Esophagus muscularis mucosa (tissue), 4 donors: ENCODE data around the gene PTX4. TPM values are rescaled to one million over a fixed set of nuclear protein-coding genes. Genes with fewer than 3 reads are reported as not detected.
"Not testable (repeated sequence)": the region's sequence is repeated elsewhere in the genome, so short reads cannot be mapped to it uniquely, and the experiment has no call there.

Source experiments
- DNase-seq: peaks from one replicate; pipeline ENCODE4 v3.0.0-alpha.2; 2017; ENCODE audit errors: extremely low spot score
- H3K27ac ChIP-seq, 4 donors: fragments of 200-600 bp; sonication (generic); replicated peaks in 1 of 4; 1 replicate in 3 of 4; 2 replicates in 1 of 4; pipeline ENCODE4 v1.5.1; 2016 to 2019; ENCODE audit warnings: mild to moderate bottlenecking in 1 of 4
- H3K27me3 ChIP-seq, 4 donors: fragments of 200-600 bp; sonication (generic); one replicate each; pipeline versions ENCODE4 v1.5.1 to v1.6.0; 2016 to 2019
- H3K36me3 ChIP-seq, 4 donors: fragments of 200-600 bp; sonication (generic); one replicate each; pipeline ENCODE4 v1.5.1; 2016 to 2019
- H3K4me1 ChIP-seq, 4 donors: fragments of 200-600 bp; sonication (generic); one replicate each; pipeline ENCODE4 v1.5.1; 2016 to 2019
- H3K4me3 ChIP-seq, 4 donors: fragments of 200-600 bp; sonication (generic); 1 replicate in 2 of 4; 2 replicates in 2 of 4; pipeline ENCODE4 v1.5.1; 2016 to 2019; ENCODE audit warnings: mild to moderate bottlenecking in 4 of 4, moderate library complexity in 1 of 4
- H3K9me3 ChIP-seq, 4 donors: fragments of 200-600 bp; sonication (generic); 1 replicate in 3 of 4; 2 replicates in 1 of 4; pipeline ENCODE4 v1.5.1; 2016 to 2019
- EP300 ChIP-seq: sonication (generic); formaldehyde crosslinking; IDR thresholded peaks from one replicate; pipeline ENCODE4 v1.6.1; 2017; ENCODE audit warnings: antibody characterized with exemption
- POLR2A ChIP-seq: fragments of 450-650 bp; IDR thresholded peaks from one replicate; pipeline ENCODE4 v1.6.1; 2017; ENCODE audit warnings: antibody characterized with exemption, moderate library complexity, mild to moderate bottlenecking, low read depth
- POLR2AphosphoS5 ChIP-seq, 2 donors: sonication (generic); formaldehyde crosslinking; IDR thresholded peaks; one replicate each; pipeline ENCODE4 v1.6.1; 2017; ENCODE audit warnings: antibody characterized with exemption in 2 of 2
- WGBS: methylation state at CpG from one replicate; pipeline ENCODE4 v1.1.5; 2018; 5-methylcytosine and 5-hydroxymethylcytosine counted together
- intact Hi-C: fragments of 100-400 bp; cut with DNase I; formaldehyde crosslinking; loops from one replicate; pipeline ENCODE4 v1.15.1; 2023
- total RNA-seq, 4 donors: library from RNA; depleted of rRNA; stranded (reverse); fragments of >200 nt; gene quantifications; one replicate each; pipeline versions ENCODE4 v1.1.0 to v1.2.1, GENCODE V29; 2016
- TF ChIP-seq, protein P1 (sequence below), 3 experiments: fragments of 200-600 bp in 2 of 3; fragments of 450-650 bp in 1 of 3; sonication (generic) in 2 of 3; IDR thresholded peaks; one replicate each; pipeline ENCODE4 v1.5.1; 2017 to 2019; ENCODE audit warnings: antibody characterized with exemption in 3 of 3, mild to moderate bottlenecking in 2 of 3, moderate library complexity in 1 of 3

The PTX4 gene
- total RNA-seq, 4 donors from 2014 or later = 0.39 to 0.75 (median 0.66) TPM; not detected in 1

DNA sequence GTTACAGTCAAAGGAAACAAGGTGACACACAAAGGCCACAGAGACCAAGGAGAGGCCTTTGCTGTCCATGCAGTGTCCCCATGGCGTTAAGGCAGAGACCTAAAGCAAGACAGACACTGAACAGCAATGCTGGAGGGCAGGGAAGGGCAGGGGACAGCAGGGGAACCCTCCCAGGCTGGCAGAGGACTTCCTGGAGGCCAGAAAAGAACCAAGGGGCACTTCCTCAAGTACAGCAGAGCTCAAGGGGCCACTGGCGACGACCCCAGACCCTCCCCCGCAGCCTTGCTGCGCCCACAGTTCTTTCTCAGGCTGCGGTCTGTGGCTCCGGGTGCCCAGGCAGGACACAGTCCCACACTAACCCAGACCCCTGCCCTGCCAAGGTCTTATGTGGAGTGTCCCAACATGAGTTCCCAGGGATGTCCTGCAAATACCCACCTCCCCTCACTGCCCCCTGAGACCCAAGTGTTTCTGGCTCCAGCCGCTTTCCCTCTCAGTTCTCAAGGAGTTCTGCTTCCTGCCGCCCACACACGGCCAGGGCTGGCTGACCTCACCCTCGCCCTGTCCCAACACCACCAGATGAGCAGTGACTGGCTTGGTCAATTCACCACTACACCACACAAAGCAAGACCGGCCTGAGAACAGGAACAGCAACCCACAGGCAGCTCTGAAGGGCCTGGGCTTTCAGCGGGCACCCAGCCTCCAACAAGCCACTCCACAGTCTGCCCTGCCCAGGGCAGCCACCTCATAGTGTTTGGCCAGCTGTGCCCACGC is 18.1 kb downstream of the PTX4 start:
- WGBS = 77% methylated on average over 11 of the region's 14 CpGs
- Histone ChIP-seq H3K36me3 (peaks cover 0 to 4% (median 0%) of the 10 kb centered on the region in 4 donors), H3K27ac (no peak overlapping the region), H3K27me3 (no peaks in the 10 kb centered on the region), H3K4me1 (peaks cover 29 to 62% (median 43%) of the 10 kb centered on the region in 4 donors), H3K4me3 (no peak overlapping the region), H3K9me3 (no peaks in the 10 kb centered on the region)
- intact Hi-C loops = no loop called here
- TF ChIP-seq POLR2A (no peak), POLR2AphosphoS5 (IDR thresholded peaks at IDR 0.05) (no peak), EP300 (no peak)
- TF ChIP-seq, protein P1, sequence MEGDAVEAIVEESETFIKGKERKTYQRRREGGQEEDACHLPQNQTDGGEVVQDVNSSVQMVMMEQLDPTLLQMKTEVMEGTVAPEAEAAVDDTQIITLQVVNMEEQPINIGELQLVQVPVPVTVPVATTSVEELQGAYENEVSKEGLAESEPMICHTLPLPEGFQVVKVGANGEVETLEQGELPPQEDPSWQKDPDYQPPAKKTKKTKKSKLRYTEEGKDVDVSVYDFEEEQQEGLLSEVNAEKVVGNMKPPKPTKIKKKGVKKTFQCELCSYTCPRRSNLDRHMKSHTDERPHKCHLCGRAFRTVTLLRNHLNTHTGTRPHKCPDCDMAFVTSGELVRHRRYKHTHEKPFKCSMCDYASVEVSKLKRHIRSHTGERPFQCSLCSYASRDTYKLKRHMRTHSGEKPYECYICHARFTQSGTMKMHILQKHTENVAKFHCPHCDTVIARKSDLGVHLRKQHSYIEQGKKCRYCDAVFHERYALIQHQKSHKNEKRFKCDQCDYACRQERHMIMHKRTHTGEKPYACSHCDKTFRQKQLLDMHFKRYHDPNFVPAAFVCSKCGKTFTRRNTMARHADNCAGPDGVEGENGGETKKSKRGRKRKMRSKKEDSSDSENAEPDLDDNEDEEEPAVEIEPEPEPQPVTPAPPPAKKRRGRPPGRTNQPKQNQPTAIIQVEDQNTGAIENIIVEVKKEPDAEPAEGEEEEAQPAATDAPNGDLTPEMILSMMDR (IDR thresholded peaks at IDR 0.05) = no peak
- DNase-seq = no peak

DNA sequence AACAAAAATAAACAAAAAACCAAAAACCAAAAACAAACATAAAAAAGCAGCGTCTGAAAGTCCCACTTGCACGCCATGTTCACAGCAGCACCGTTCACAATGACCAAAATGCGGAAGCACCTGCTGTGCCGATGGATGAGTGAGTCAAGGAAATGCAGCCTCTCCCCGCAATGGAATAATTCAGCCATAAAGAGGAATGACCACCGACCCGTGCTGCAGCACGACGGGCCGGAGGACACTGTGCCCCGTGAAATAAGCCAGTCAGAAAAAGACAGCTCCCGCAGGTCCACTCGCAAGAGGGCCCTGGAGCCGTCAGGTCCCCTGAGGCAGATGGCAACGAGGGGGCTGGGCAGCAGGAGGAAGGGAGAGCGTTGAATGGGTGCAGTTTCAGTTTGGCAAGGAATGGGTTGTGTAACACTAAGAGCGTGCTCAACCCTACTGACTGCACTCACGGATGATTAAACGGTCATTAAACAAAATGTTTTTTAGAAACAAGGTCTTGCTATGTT is 19.0 kb downstream of the PTX4 start:
- Histone ChIP-seq H3K9me3 (no peaks in the 10 kb centered on the region), H3K4me3 (no peak overlapping the region), H3K36me3 (peaks cover 0 to 11% (median 3%) of the 10 kb centered on the region in 4 donors), H3K27me3 (no peaks in the 10 kb centered on the region), H3K4me1 (peaks cover 25 to 56% (median 39%) of the 10 kb centered on the region in 4 donors), H3K27ac (no peak overlapping the region)
- intact Hi-C loops = no loop called here
- DNase-seq = no peak
- 60% methylated on average over 20 of the region's 20 CpGs for WGBS
- TF ChIP-seq, protein P1 (IDR thresholded peaks at IDR 0.05) = no peak
- no peak for TF ChIP-seq EP300
- no peak for TF ChIP-seq POLR2AphosphoS5 (IDR thresholded peaks at IDR 0.05)
- no peak for TF ChIP-seq POLR2A

DNA sequence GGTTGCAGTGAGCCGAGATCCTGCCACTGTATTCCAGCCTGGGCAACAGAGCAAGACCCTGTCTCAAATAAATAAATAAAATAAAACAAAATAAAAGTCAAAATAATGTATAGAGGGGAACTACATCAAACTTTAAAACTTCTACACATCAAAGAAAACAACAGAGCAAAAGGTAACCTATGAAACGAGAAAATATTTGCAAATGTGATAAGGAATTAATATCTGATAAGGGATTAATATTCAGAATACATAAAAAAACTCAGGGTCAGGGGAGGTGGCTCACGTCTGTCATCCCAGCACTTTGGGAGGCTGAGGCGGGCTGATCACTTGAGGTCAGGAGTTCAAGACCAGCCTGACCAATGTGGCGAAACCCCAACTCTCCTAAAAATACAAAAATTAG is 19.6 kb downstream of the PTX4 start:
- 73% methylated on average over 5 of the region's 5 CpGs for WGBS
- peaks cover 22 to 52% (median 37%) of the 10 kb centered on the region in 4 donors for H3K4me1 ChIP-seq
- H3K4me3 ChIP-seq, H3K27me3 ChIP-seq, intact Hi-C loops, H3K9me3 ChIP-seq, H3K27ac ChIP-seq, DNase-seq: not testable (repeated sequence)
- H3K36me3 ChIP-seq = peaks cover 0 to 17% (median 9%) of the 10 kb centered on the region in 4 donors

DNA sequence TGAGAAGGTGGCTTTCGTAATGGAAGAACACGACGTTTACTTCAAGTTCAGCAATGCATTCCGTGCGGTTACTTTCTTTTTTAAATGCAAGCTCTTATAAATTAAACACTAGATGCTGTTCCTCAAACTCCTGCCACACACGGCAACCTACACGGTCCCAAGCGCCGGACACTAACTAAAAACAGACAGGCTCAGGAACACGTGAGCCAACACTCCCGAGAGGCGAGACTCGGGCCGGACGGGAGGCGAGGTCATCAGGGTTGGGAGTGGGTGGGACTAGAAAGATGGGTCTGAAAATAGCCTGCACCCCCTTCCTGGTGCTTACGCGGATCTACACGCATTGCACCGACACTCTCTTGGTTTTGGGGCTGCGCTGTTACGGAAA is 20.3 kb downstream of the PTX4 start:
- DNase-seq = no peak
- Histone ChIP-seq H3K4me3 (no peak overlapping the region), H3K9me3 (no peaks in the 10 kb centered on the region), H3K27me3 (no peaks in the 10 kb centered on the region), H3K27ac (no peak overlapping the region), H3K36me3 (peaks cover 0 to 24% (median 11%) of the 10 kb centered on the region in 4 donors), H3K4me1 (peaks cover 15 to 45% (median 30%) of the 10 kb centered on the region in 4 donors)
- WGBS = 81% methylated on average over 22 of the region's 22 CpGs
- no peak for TF ChIP-seq EP300
- TF ChIP-seq, protein P1 (IDR thresholded peaks at IDR 0.05) = no peak
- intact Hi-C loops = no loop called here

DNA sequence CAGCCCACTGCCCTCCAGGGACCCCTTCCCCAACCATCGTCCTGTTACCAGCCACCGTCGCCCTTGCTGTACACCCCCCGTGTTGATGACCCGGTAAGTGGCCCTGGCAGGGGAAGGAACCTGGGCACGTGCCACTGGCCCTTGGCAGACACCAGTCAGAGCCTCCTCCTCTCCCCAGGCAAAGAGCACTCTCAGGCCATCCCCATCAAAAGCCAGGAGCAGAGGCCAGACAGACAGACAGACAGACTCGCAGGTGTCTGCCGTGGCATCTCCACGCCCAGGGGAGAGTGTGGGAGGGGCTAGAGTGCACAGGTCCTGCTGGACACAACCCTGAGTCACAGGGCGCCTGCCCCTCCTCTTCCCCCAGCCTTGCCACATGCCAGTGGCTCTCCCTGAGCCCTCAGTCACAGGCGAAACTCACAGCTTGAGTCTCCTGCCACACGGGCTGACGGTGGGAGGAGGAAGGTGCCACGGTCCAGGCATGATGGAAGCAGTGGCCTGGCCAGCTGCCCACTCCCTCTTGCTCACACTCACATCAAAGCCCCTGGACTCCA is 21.7 kb downstream of the PTX4 start:
- no peak overlapping the region for H3K4me3 ChIP-seq
- DNase-seq = no peak
- no peaks in the 10 kb centered on the region for H3K27me3 ChIP-seq
- TF ChIP-seq, protein P1 (IDR thresholded peaks at IDR 0.05) = no peak
- TF ChIP-seq EP300 (no peak), POLR2AphosphoS5 (IDR thresholded peaks at IDR 0.05) (no peak), POLR2A (no peak)
- intact Hi-C loops = no loop called here
- H3K27ac ChIP-seq = no peak overlapping the region
- H3K4me1 ChIP-seq = peaks cover 9 to 33% (median 22%) of the 10 kb centered on the region in 4 donors
- peaks cover 0 to 33% (median 17%) of the 10 kb centered on the region in 4 donors for H3K36me3 ChIP-seq
- 79% methylated on average over 6 of the region's 14 CpGs for WGBS
- no peaks in the 10 kb centered on the region for H3K9me3 ChIP-seq
